K562 (cell line): ENCODE results near the gene MAP2K6. TPM values are rescaled to one million over a fixed set of nuclear protein-coding genes. Genes with fewer than 3 reads are reported as not detected.
A peak's percentile ranks its signal among the peaks of the same experiment; 100 is the strongest.

Experiments used
- ATAC-seq: fragments of 200-7000 bp; cut with Tn5 transposase; 3 replicates; pipeline ENCODE4 v1.9.1; 2020; ENCODE audit warnings: moderate library complexity
- BruUV-seq: library from RNA; stranded (reverse); fragments of 400-500 nt; replicated peaks from 2 replicates; lab custom pipeline; 2021; lab: Mats Ljungman, UMichigan
- CTCF ChIA-PET: fragments of 300-600 bp; formaldehyde crosslinking; extraction: SDS; loops from one replicate; lab custom pipeline; 2021; ENCODE audit warnings: low intra/inter-chr PET ratio; lab: Yijun Ruan, JAX
- POLR2A ChIA-PET: fragments of 300-600, 350-650 bp; sonication (Branson Sonifier 250); formaldehyde crosslinking; extraction: SDS; loops from one replicate; lab custom pipeline; 2021; ENCODE audit warnings: antibody characterized with exemption, inconsistent platforms; lab: Yijun Ruan, JAX
- DNase-seq, 4 experiments: peaks; one replicate each; pipeline versions ENCODE4 v3.0.0 to v3.0.0-alpha.2; 2011 to 2018; ENCODE audit warnings: low spot score in 3 of 4, mixed read lengths in 3 of 4; ENCODE audit errors: extremely low read depth in 1 of 4
- FAIRE-seq: peaks from 2 replicates; lab custom pipeline; 2011; peaks lifted over from hg19 to GRCh38; lab: Jason Lieb, UNC
- H2AFZ ChIP-seq: 2 replicates; pipeline ENCODE4 v1.6.0; 2011; ENCODE audit warnings: low read depth, low read length, control low read depth, inconsistent platforms
- H3K27ac ChIP-seq: fragments of 200-600 bp; 3 replicates; pipeline ENCODE4 v1.8.0; 2011; ENCODE audit warnings: low read depth, mild to moderate bottlenecking, control low read depth, inconsistent platforms, low read length, moderate library complexity, mixed read lengths; ENCODE audit errors: extremely low read depth
- H3K27me3 ChIP-seq, 2 experiments: fragments of 300-600 bp in 1 of 2; 2 replicates in 1 of 2; 3 replicates in 1 of 2; pipeline versions ENCODE4 v1.6.0 to v1.8.0; 2011; ENCODE audit warnings: inconsistent platforms in 2 of 2, low read length in 2 of 2, mild to moderate bottlenecking in 1 of 2, mixed read lengths in 1 of 2, moderate library complexity in 1 of 2; ENCODE audit not compliant: control insufficient read depth in 2 of 2, insufficient read depth in 2 of 2
- H3K36me3 ChIP-seq: fragments of 300-600 bp; 3 replicates; pipeline ENCODE4 v1.8.0; 2011; ENCODE audit warnings: mild to moderate bottlenecking, low read length, inconsistent platforms; ENCODE audit not compliant: control insufficient read depth, insufficient read depth
- H3K4me1 ChIP-seq, 2 experiments: fragments of 200-600 bp in 1 of 2; replicated peaks in 1 of 2; 2 replicates in 1 of 2; 3 replicates in 1 of 2; pipeline versions ENCODE4 v1.5.1 to v1.8.0; 2011; ENCODE audit warnings: inconsistent platforms in 2 of 2, low read length in 2 of 2, mild to moderate bottlenecking in 1 of 2, mixed read lengths in 1 of 2, moderate library complexity in 1 of 2; ENCODE audit not compliant: control insufficient read depth in 2 of 2, insufficient read depth in 2 of 2
- H3K4me2 ChIP-seq: 2 replicates; pipeline ENCODE4 v1.6.1; 2011; ENCODE audit warnings: low read length, control low read depth, inconsistent platforms, mixed read lengths; ENCODE audit not compliant: insufficient read depth
- H3K4me3 ChIP-seq: fragments of 200-600 bp; sonication (generic), shearing (Covaris generic); 2 replicates; pipeline ENCODE4 v1.5.1; 2016; ENCODE audit warnings: control low read depth, inconsistent platforms
- H3K79me2 ChIP-seq: fragments of 200-600 bp; 3 replicates; pipeline ENCODE4 v1.8.0; 2011; ENCODE audit warnings: low read length, inconsistent platforms; ENCODE audit not compliant: control insufficient read depth, insufficient read depth
- H3K9ac ChIP-seq, 2 experiments: 2 replicates each; pipeline versions ENCODE4 v1.6.0 to v1.6.1; 2011; ENCODE audit warnings: low read depth in 2 of 2, low read length in 2 of 2, control low read depth in 1 of 2, inconsistent platforms in 1 of 2, mild to moderate bottlenecking in 1 of 2, mixed read lengths in 1 of 2; ENCODE audit not compliant: insufficient read depth in 1 of 2
- H3K9me1 ChIP-seq: one replicate; pipeline ENCODE4 v1.6.0; 2011; ENCODE audit warnings: inconsistent platforms, mild to moderate bottlenecking, low read length, moderate library complexity; ENCODE audit not compliant: control insufficient read depth, insufficient read depth
- H3K9me3 ChIP-seq: replicated peaks from 2 replicates; pipeline ENCODE4 v1.5.1; 2011; ENCODE audit warnings: low read depth, low read length, inconsistent platforms; ENCODE audit not compliant: control insufficient read depth, insufficient read depth
- H4K20me1 ChIP-seq: replicated peaks from 2 replicates; pipeline ENCODE4 v1.6.1; 2011; ENCODE audit warnings: low read length, inconsistent platforms, mixed read lengths; ENCODE audit not compliant: control insufficient read depth, insufficient read depth
- TRIM28 ChIP-seq: fragments of 450-650 bp; IDR thresholded peaks from 2 replicates; pipeline ENCODE4 v1.6.1; 2017
- ZBTB40 ChIP-seq, 2 experiments: fragments of 450-650 bp in 1 of 2; sonication (generic) in 1 of 2; formaldehyde crosslinking in 1 of 2; IDR thresholded peaks; 2 replicates each; pipeline versions ENCODE4 v1.7.1 to v1.9.0; 2016 to 2022; ENCODE audit warnings: inconsistent platforms in 1 of 2, mild to moderate bottlenecking in 1 of 2, missing genetic modification reagents in 1 of 2
- ZNF224 ChIP-seq: sonication (generic); formaldehyde crosslinking; IDR thresholded peaks from 2 replicates; pipeline ENCODE4 v1.8.0; 2022; ENCODE audit warnings: mild to moderate bottlenecking, missing genetic modification reagents
- ZNF354B ChIP-seq: fragments of 250-450 bp; sonication (Bioruptor Pico); IDR thresholded peaks from 2 replicates; pipeline ENCODE4 v1.4.0; 2020
- WGBS: fragments of 100-300 bp; shearing (Covaris generic); methylation state at CpG from one replicate; pipeline ENCODE4 v1.1.6; 2016; ENCODE audit warnings: low coverage, mixed read lengths; ENCODE audit not compliant: insufficient coverage; ENCODE audit errors: missing lambda C conversion rate; 5-methylcytosine and 5-hydroxymethylcytosine counted together
- in situ Hi-C: fragments of 300-500 bp; cut with MboI; formaldehyde crosslinking; loops from 4 replicates; pipeline ENCODE4 v1.15.0; 2018; ENCODE audit warnings: inconsistent platforms, mixed read lengths
- intact Hi-C: fragments of 100-400 bp; cut with micrococcal nuclease; formaldehyde crosslinking; loops from 2 replicates; pipeline ENCODE4 v1.14.2; 2022
- polyA plus RNA-seq, 8 experiments: library from polyadenylated mRNA; depleted of rRNA in 4 of 8; stranded (reverse) in 5 of 8; unstranded in 3 of 8; fragments of >200 nt; fragmentation: Nextera tagmentation in 2 of 8; fragmentation: Illumina TruSeq in 1 of 8; extraction: Ambion mirVana in 2 of 8; extraction: Trizol in 1 of 8; gene quantifications; 2 replicates each; pipeline versions ENCODE4 v1.2.1 to v1.2.3, GENCODE V29; 2011 to 2014; ENCODE audit warnings: inconsistent platforms in 1 of 8, missing spikeins in 1 of 8
- total RNA-seq, 7 experiments: library from RNA; depleted of rRNA in 6 of 7; stranded (reverse); fragments of >200 nt in 6 of 7; fragmentation: Illumina TruSeq in 2 of 7; extraction: Trizol in 2 of 7; gene quantifications; 2 replicates each; pipeline versions ENCODE4 v1.2.1 to v1.2.3, GENCODE V29; 2011 to 2021; ENCODE audit warnings: low replicate concordance in 1 of 7

Gene MAP2K6
- total and polyA plus RNA-seq, 9 of the 15 experiments (the other 6 are each of a cell fraction or from before 2014, with no cell fraction given) = 0.07 to 0.13 TPM; not detected in 7

- ATAC-seq (no peak), DNase-seq (no peak), FAIRE-seq (no peak)
- H3K27me3 ChIP-seq = no peaks in the 10 kb centered on the region
- no peak overlapping the region for H3K9ac ChIP-seq
- H3K4me1 ChIP-seq = no peaks in the 10 kb centered on the region
- no peaks in the 10 kb centered on the region for H3K79me2 ChIP-seq
- no TSS peak for BruUV-seq
- no peak overlapping the region for H3K4me3 ChIP-seq
- H3K36me3 ChIP-seq = no peaks in the 10 kb centered on the region
- in situ Hi-C loops = no loop called here
- POLR2A ChIA-PET = interaction anchor here (1.1 kb wide), 1 partner anchor 15 kb away, joined by 3 read pairs; no protein-coding TSS in a partner anchor
- H3K9me1 ChIP-seq = no peaks in the 10 kb centered on the region
- no peak overlapping the region for H3K4me2 ChIP-seq
- CTCF ChIA-PET = no interaction called here
- TF ChIP-seq ZBTB40 (IDR thresholded peaks at IDR 0.05) (peak; percentile 60), ZBTB40 (CRISPR knock-in tag; IDR thresholded peaks at IDR 0.05) (no peak), ZNF224 (CRISPR knock-in tag) (no peak), TRIM28 (no peak), ZNF354B (CRISPR knock-in tag) (no peak)
- TF ChIP-seq, all 486 proteins: peak for 1
- H4K20me1 ChIP-seq = no peaks in the 10 kb centered on the region
- no peak overlapping the region for H3K27ac ChIP-seq
- no peaks in the 10 kb centered on the region for H3K9me3 ChIP-seq
- intact Hi-C loops = no loop called here
- WGBS = 0% methylated on average over 4 of the region's 4 CpGs
- no peak overlapping the region for H2AFZ ChIP-seq
Observed at GRCh38 chr17:69438776-69439175, 24.3 kb downstream of the MAP2K6 start.
